PC-9 (cell line): ENCODE data around the gene MPDU1. TPM values are rescaled to one million over a fixed set of nuclear protein-coding genes. Genes with fewer than 3 reads are reported as not detected.
A peak's percentile ranks its signal among the peaks of the same experiment; 100 is the strongest.

Experiments
- BruUV-seq: library from RNA; stranded (reverse); fragments of 400-500 nt; replicated peaks from 2 replicates; lab custom pipeline; 2021; lab: Mats Ljungman, UMichigan
- CTCF ChIA-PET: fragments of 300-600 bp; sonication (Branson Sonifier 250); formaldehyde crosslinking; loops from one replicate; lab custom pipeline; 2022; ENCODE audit warnings: antibody characterized with exemption; lab: Charles Lee
- POLR2A ChIA-PET: fragments of 300-600 bp; sonication (Branson Sonifier 250); formaldehyde crosslinking; loops from one replicate; lab custom pipeline; 2022; ENCODE audit warnings: antibody characterized with exemption; ENCODE audit not compliant: unreplicated experiment; lab: Charles Lee
- DNase-seq, 2 experiments: peaks; one replicate each; pipeline versions ENCODE4 v3.0.0 to v3.0.0-alpha.2; 2015 to 2022; ENCODE audit warnings: mixed read lengths in 1 of 2
- H2AFZ ChIP-seq: fragments of 200-600 bp; sonication (generic); 2 replicates; pipeline ENCODE4 v1.8.1; 2017; ENCODE audit warnings: antibody characterized with exemption
- H3F3A ChIP-seq: fragments of 200-600 bp; sonication (generic); 2 replicates; pipeline ENCODE4 v1.8.1; 2017; ENCODE audit warnings: antibody characterized with exemption, mild to moderate bottlenecking, low read depth; ENCODE audit not compliant: insufficient read depth
- H3K27ac ChIP-seq: fragments of 200-600 bp; sonication (generic); 2 replicates; pipeline ENCODE4 v1.6.1; 2016; ENCODE audit warnings: mixed run types
- H3K27me3 ChIP-seq: fragments of 200-600 bp; sonication (generic); 2 replicates; pipeline ENCODE4 v1.6.1; 2016; ENCODE audit warnings: low read depth, mixed run types; ENCODE audit not compliant: insufficient read depth
- H3K36me3 ChIP-seq: fragments of 200-600 bp; sonication (generic); 2 replicates; pipeline ENCODE4 v1.6.1; 2016; ENCODE audit warnings: low read depth, mixed run types
- H3K4me1 ChIP-seq: fragments of 200-600 bp; sonication (generic); replicated peaks from 2 replicates; pipeline ENCODE4 v1.6.1; 2016; ENCODE audit warnings: mixed run types; ENCODE audit not compliant: insufficient read depth
- H3K4me2 ChIP-seq: fragments of 200-600 bp; sonication (generic); 2 replicates; pipeline ENCODE4 v1.6.1; 2017; ENCODE audit warnings: mixed run types
- H3K4me3 ChIP-seq: fragments of 200-600 bp; sonication (generic); 2 replicates; pipeline ENCODE4 v1.6.1; 2016; ENCODE audit warnings: mixed run types
- H3K79me2 ChIP-seq: fragments of 200-600 bp; sonication (generic); 2 replicates; pipeline ENCODE4 v1.6.1; 2017; ENCODE audit warnings: low read depth, mixed run types
- H3K9me2 ChIP-seq: fragments of 200-600 bp; sonication (generic); 2 replicates; pipeline ENCODE4 v1.8.1; 2017; ENCODE audit warnings: mild to moderate bottlenecking; ENCODE audit not compliant: insufficient read depth
- H3K9me3 ChIP-seq: fragments of 200-600 bp; sonication (generic); 2 replicates; pipeline ENCODE4 v1.8.1; 2016; ENCODE audit warnings: low read depth; ENCODE audit not compliant: insufficient read depth
- H4K20me1 ChIP-seq: fragments of 200-600 bp; sonication (generic); 2 replicates; pipeline ENCODE4 v1.8.1; 2017; ENCODE audit not compliant: insufficient read depth
- EZH2 ChIP-seq: fragments of 200-600 bp; sonication (generic); IDR thresholded peaks from 2 replicates; pipeline ENCODE4 v1.8.0; 2017; ENCODE audit warnings: antibody characterized with exemption, low read depth
- intact Hi-C: fragments of 100-400 bp; cut with micrococcal nuclease; formaldehyde crosslinking; loops from one replicate; pipeline ENCODE4 v1.10.0; 2022; ENCODE audit not compliant: unreplicated experiment
- total RNA-seq: library from RNA; stranded (reverse); gene quantifications from 2 replicates; pipeline ENCODE4 v1.2.3, GENCODE V29; 2021
- TF ChIP-seq, protein P1 (sequence below): fragments of 200-600 bp; sonication (generic); conservative IDR thresholded peaks from 2 replicates; pipeline ENCODE4 v1.6.1; 2017; ENCODE audit warnings: mixed run types, antibody characterized with exemption, mild to moderate bottlenecking, moderate library complexity

Gene MPDU1
- total RNA-seq, 1 experiment from 2014 or later, result 44.2 TPM

- peak overlapping the region; percentile 97 for H3K4me2 ChIP-seq
- intact Hi-C loops, result loop anchor here (1.0 kb wide), 5 partner anchors 29 to 280 kb away; no protein-coding TSS in a partner anchor
- H3K4me3 ChIP-seq, result peak overlapping the region; percentile 92; the same call in 1 of the 2 replicates
- POLR2A ChIA-PET, result interaction anchor here (0.5 to 0.7 kb wide), 4 partner anchors 55 to 204 kb away, joined by 3 to 9 read pairs (median 4); no protein-coding TSS in a partner anchor
- H3K27me3 ChIP-seq, result no peaks in the 10 kb centered on the region
- no peak overlapping the region for H2AFZ ChIP-seq
- H3F3A ChIP-seq, result no peaks in the 10 kb centered on the region
- H3K9me3 ChIP-seq, result no peaks in the 10 kb centered on the region
- H3K4me1 ChIP-seq, result peaks cover 9% of the 10 kb centered on the region
- H3K36me3 ChIP-seq, result no peaks in the 10 kb centered on the region
- CTCF ChIA-PET, result interaction anchor here (0.6 to 2.1 kb wide), 16 partner anchors 27 to 598 kb away, joined by 3 to 22 read pairs (median 4); partner anchors contain the start of genes TMEM95 and TP53
- H3K27ac ChIP-seq, result no peak overlapping the region
- H4K20me1 ChIP-seq, result no peaks in the 10 kb centered on the region
- no TSS peak for BruUV-seq
- no peaks in the 10 kb centered on the region for H3K9me2 ChIP-seq
- TF ChIP-seq EZH2, result no peak
- TF ChIP-seq, protein P1, sequence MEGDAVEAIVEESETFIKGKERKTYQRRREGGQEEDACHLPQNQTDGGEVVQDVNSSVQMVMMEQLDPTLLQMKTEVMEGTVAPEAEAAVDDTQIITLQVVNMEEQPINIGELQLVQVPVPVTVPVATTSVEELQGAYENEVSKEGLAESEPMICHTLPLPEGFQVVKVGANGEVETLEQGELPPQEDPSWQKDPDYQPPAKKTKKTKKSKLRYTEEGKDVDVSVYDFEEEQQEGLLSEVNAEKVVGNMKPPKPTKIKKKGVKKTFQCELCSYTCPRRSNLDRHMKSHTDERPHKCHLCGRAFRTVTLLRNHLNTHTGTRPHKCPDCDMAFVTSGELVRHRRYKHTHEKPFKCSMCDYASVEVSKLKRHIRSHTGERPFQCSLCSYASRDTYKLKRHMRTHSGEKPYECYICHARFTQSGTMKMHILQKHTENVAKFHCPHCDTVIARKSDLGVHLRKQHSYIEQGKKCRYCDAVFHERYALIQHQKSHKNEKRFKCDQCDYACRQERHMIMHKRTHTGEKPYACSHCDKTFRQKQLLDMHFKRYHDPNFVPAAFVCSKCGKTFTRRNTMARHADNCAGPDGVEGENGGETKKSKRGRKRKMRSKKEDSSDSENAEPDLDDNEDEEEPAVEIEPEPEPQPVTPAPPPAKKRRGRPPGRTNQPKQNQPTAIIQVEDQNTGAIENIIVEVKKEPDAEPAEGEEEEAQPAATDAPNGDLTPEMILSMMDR, result no peak
- no peak for DNase-seq
- peaks cover 25% of the 10 kb centered on the region for H3K79me2 ChIP-seq
Observed at GRCh38 chr17:7560172-7561027, 23.3 kb upstream of the MPDU1 start.

GRCh38 chr17:7561028-7561575 is 22.6 kb upstream of the MPDU1 start:
- TSS peak; percentile 61 for BruUV-seq
- DNase-seq, result peak; percentile 62 to 93
- Histone ChIP-seq H3K4me3 (peak overlapping the region; percentile 92), H4K20me1 (no peaks in the 10 kb centered on the region), H3K9me3 (no peaks in the 10 kb centered on the region), H3K36me3 (no peaks in the 10 kb centered on the region), H3K4me1 (peaks cover 9% of the 10 kb centered on the region), H3K79me2 (peaks cover 25% of the 10 kb centered on the region), H3K9me2 (no peaks in the 10 kb centered on the region), H3K27ac (peak overlapping the region; percentile 60), H2AFZ (peak overlapping the region; percentile 85), H3K4me2 (peak overlapping the region; percentile 97), H3F3A (no peaks in the 10 kb centered on the region), H3K27me3 (no peaks in the 10 kb centered on the region)
- TF ChIP-seq, protein P1, result peak; percentile 69
- TF ChIP-seq EZH2, result no peak
- POLR2A ChIA-PET, result interaction anchor here (0.5 to 0.7 kb wide), 5 partner anchors 54 to 232 kb away, joined by 3 to 9 read pairs (median 7); partner anchors contain the start of gene NEURL4
- intact Hi-C loops, result loop anchor here (1.0 kb wide), 5 partner anchors 28 to 281 kb away; no protein-coding TSS in a partner anchor
- CTCF ChIA-PET, result interaction anchor here (0.6 to 2.1 kb wide), 17 partner anchors 26 to 598 kb away, joined by 3 to 22 read pairs (median 4); partner anchors contain the start of genes TMEM95 and TP53

DNA sequence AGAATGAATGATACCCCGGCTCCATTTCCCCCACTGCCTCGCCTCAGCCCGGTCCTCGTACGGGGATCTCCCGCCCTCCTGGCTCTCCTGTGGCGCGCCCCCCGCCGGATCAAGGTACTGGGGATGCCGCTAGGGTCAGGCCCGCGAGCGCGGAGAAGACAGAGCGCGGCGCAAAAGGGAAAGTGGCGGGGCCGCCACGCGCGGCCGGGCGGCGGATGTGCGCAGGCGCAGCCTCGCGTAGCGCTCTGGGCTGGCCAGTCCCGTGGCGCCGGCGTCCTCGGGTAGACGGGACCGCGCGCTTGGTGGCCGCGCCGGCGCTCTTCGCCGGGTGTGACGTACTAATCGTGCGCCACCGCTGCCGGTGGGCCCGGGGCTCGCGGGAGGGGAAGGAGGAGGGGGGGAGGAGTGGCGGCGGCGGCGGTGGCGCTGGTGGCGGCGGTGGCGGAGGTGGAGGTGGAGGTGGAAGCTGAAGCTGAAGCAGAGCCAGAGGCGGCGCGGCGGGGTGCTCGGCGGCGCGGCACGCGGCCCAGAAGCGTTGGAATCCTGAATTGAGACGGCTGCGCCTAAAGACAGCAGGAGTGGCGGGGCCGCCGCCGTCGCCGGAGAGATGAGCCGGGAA is 22.0 kb upstream of the MPDU1 start, which contains the start of gene SENP3:
Gene SENP3 (plus strand): TSS at position 331 of the 619 bp plus-strand sequence. CDS start 1,158 bp downstream, outside the sequence.
- no TSS peak for BruUV-seq
- Histone ChIP-seq H3F3A (no peaks in the 10 kb centered on the region), H4K20me1 (no peaks in the 10 kb centered on the region), H3K36me3 (no peaks in the 10 kb centered on the region), H3K4me2 (peak within 1 kb of the TSS; percentile 97), H3K9me3 (no peaks in the 10 kb centered on the region), H3K79me2 (peaks cover 25% of the 10 kb centered on the region), H3K9me2 (no peaks in the 10 kb centered on the region), H2AFZ (peak within 1 kb of the TSS; percentile 85), H3K4me1 (peaks cover 9% of the 10 kb centered on the region), H3K27me3 (no peaks in the 10 kb centered on the region), H3K27ac (peak within 1 kb of the TSS; percentile 60), H3K4me3 (peak within 1 kb of the TSS; percentile 92)
- peak; percentile 61 to 91 for DNase-seq
- TF ChIP-seq, protein P1, result no peak
- no peak for TF ChIP-seq EZH2
- intact Hi-C loops, result loop anchor here (1.0 kb wide), 5 partner anchors 28 to 281 kb away; no protein-coding TSS in a partner anchor
- ChIA-PET CTCF (interaction anchor here (0.6 to 2.1 kb wide), 4 partner anchors 47 to 125 kb away, joined by 3 to 22 read pairs (median 5); no protein-coding TSS in a partner anchor), POLR2A (interaction anchor here (0.5 to 0.7 kb wide), 2 partner anchors 53 to 232 kb away, joined by 7 to 9 read pairs; partner anchors contain the start of gene NEURL4)
